Limb (tissue), 2 donors: Measurements from ENCODE around the gene KRTAP5-8.
"Not testable (repeated sequence)": the region's sequence is repeated elsewhere in the genome, so short reads cannot be mapped to it uniquely, and the experiment has no call there.

Source experiments
- DNase-seq, 2 donors: peaks; one replicate each; pipeline ENCODE4 v3.0.0-alpha.2; 2016; ENCODE audit errors: extremely low spot score in 2 of 2

KRTAP5-8 gene

DNA sequence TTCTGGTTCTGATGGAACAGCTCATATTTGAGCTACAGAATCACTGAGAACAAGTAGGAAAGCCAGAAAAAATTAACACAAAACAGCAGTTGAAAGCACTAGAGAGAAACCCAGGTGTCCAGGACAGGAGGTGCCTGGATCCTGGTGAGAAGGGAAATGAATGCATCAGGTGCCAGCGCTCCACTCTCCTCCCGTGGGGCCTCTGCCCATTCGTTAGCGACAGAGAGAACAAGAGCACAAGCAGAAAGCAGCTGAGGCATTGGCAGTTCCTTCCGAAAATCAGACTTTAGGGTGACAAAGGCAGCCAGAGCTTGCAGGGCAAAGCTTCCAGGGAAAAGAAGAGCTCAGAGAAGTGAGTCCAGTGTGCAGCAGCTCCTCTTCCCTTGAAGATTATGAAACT is 30.7 kb upstream of the KRTAP5-8 start:
- no peak for DNase-seq

DNA sequence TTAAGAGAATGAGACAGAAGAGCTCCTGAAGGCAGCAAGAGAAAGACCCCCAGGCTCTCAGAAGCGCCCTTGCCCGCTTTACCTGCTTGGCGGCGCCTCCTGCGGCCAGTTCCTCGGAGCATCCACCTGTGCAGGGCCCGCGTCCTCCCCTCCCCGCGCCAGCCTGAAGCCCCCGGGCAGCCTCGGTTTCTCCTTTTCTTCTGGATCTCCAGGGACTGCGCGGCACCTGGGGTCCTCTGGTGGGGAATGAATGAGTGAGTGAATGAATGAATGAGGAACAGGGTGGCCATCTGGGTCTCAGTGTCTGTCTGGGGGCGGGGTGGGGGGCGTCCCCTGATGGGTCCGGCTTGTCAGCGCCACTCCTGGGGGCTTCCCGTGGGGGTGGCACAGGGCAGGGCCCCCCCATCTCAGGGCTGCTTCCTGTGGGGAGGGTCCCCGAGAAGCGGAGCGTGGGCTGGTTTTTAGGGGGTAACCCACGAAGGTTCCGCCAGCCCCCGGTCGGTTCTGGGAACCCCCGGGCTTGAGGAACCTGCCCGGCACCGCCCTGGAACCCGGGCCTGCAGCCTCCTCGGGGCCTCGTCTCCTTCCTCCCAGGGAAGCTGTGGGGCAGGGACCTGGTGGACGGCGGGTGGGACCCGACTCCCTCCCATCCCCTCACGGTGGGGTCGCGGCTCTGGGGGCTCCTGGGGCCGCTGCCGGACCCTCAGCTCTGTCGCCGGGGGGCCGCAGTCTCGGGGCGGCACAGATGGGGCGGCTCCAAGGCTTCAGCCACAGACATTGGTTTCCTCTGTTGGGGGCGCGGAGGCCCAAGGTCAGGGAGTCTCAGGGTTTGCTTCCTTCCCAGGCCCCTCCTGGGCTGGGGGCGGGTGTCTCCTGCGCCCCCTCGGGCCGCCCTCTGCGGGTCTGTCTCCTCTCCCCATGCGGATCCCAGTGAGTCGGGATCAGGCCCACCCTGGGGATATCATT is 19.0 kb upstream of the KRTAP5-8 start:
- DNase-seq, result no peak

DNA sequence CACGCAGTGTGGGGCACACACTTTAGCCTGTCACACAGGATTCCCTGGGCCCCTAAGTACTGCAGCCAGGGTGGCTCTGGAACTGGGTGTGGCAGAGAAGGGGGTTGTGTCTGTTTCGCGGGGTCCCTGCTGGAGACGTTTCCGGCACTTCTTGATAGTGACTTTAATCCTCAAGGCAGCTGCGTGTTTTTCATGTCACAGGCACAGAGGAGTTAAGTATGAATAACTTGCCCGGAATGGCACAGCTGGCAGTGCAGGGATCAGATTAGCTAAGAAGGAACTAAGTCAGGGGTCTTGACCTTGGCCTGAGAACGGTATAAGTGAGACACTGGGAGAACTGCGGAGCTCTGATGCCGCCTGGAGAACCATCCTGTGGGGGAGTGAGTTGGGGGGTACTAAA is 18.3 kb upstream of the KRTAP5-8 start:
- no peak for DNase-seq

DNA sequence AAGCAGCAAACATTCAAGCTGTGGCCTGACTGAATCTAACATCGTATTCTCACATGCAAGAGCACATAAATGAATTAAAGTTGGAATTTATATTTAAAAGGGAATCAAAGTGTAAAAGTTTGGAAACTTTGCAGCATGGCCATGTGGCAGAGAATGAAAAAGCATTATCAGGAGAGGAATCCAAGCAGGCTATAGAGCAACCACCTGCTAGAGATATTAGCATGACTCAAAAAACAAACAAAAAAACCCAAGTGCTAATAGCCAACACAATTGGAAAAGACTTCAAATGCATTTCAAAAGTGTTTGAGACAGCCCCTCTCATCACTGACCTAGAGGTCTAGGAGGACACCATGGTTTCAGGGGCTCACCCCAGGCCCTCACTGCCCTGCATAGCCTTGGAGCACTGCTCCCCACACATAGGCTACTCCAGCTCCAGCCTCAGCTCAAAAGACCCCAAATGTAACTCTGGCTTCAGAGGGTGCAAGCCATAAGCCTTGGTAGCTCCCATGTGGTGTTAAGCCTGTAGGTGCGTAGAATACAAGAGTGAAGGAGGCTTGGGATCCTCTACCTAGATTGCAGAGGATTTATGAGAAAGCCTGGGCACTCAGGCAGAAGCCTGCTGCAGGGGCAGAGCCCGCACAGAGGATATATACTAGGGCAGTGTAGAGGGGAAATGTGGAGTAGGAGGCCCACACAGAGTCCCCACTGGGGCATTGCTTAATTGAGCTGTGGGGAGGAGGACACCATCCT is 12.5 kb upstream of the KRTAP5-8 start:
- DNase-seq, result no peak

DNA sequence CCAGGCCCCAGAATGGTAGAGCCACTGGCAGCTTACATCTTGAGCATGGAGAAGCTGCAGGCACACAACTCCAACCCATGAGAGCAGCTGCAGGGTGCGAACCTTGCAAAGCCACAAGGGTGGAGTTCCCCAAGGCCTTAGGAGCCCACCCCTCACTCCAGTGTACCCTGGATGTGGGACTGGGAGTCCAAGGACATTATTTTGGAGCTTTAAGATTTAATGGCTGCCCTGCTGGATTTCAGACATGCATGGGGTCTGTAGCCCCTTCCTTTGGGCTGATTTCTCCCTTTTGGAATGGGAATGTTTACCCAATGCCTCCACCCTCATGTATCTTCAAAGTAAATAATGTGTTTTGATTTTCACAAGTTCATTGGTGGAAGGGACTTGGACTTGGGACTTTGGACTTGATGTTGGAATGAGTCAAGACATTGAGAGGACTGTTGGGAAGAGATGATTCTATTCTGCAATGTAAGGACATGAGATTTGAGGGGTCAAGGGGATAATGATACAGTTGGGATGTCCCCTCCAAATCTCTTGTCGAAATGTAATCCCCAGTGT is 11.8 kb upstream of the KRTAP5-8 start:
- DNase-seq, result no peak

DNA sequence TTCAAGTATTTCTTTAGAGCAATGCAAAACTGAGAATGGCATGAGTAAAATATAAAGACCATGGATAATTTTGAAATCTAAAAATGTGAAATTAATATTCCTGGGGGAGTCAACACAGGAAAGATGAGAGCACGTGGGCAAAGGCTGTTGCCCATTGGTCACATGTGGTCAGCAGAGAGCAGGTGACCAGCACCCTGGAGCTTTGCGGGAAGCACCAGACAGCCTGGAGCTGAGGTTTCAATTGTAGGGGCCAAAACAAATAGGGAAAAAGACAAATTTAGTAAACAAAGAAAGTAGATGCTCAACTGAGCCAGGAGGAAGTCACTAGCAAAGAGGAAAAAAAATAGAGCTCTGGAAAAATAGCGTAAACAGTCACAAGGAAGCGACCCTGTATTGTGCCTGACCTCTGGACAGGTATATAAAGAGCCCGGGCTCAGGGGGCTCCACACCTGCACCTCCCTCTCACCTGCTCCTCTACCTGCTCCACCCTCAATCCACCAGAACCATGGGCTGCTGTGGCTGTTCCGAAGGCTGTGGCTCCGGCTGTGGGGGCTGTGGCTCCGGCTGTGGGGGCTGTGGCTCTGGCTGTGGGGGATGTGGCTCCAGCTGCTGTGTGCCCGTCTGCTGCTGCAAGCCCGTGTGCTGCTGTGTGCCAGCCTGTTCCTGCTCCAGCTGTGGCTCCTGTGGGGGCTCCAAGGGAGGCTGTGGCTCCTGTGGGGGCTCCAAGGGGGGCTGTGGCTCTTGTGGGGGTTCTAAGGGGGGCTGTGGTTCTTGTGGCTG is 10.8 kb upstream of the KRTAP5-8 start, which contains the start of gene KRTAP5-7:
TSS of gene KRTAP5-7 (plus strand) at position 472 of the 780 bp plus-strand sequence. CDS start at position 506, 34 bp downstream.
- not testable (repeated sequence) for DNase-seq

DNA sequence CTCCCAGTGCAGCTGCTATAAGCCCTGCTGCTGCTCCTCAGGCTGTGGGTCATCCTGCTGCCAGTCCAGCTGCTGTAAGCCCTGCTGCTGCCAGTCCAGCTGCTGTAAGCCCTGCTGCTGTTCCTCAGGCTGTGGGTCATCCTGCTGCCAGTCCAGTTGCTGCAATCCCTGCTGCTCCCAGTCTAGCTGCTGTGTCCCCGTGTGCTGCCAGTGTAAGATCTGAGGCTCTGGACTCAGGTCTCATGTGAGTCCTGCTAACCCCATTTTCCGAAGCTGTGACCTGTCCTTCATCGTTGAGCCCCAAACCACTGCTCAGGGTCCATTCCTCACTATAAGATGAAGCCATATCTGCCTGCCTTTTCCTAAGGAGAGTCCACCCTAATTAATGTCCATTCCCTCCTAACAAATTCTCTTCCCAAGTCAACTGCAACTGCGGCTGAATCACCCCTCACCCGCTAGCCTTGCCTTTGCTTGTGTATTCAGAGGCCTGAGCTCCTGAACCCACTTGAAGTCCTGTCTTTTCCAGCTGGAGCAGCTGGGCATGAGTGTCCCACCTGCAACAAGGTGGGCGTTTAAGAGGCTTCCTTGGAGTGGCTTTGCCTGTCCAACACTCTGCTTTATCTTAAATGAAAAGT is 10.1 kb upstream of the KRTAP5-8 start:
- no peak for DNase-seq

DNA sequence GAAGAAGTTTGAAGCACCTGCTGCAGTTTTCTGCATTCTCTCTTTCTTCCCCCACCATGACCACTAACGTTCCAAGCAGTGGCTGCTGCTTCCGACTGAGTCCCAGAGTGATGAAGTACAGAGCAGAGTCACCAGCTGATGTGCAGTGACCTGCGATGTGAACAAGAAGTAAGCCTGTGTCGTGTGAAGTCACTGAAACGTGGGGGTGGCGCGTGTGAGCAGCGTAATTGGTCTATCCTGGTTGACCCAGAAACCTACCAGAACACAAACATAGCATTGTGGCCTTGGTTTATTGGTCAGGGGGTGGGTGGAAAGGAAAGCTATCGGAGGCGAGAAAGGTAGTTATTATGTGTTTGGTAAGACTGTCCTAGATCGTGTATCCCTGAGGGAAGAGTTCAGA is 7.2 kb upstream of the KRTAP5-8 start:
- DNase-seq, result no peak

DNA sequence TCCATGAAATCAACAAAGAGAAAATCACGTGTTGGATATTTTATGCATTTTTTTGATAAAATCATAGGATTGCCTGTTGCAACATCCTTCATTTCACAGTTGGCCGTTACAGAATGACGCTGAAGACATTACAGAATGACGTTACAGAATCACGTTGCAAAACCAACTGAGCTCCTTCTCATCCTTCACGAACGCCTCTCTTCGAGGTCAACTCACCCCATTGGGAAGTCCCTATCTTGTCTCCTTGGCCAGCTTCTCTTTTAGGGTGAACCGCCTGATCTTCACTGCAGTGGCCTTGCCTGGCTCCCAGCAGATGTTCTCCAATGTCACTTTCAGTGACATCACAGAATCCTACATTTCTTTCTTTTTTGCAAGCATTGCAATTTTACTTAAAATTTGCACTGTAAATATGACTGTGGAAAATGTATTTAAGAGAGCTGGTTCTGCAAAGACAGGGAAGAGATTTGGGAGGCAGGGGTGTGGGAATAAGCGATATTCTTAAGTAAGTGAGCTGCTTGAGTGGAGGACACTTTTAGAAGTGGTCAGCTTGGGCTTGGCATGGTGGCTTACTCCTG is 5.7 kb upstream of the KRTAP5-8 start:
- no peak for DNase-seq

DNA sequence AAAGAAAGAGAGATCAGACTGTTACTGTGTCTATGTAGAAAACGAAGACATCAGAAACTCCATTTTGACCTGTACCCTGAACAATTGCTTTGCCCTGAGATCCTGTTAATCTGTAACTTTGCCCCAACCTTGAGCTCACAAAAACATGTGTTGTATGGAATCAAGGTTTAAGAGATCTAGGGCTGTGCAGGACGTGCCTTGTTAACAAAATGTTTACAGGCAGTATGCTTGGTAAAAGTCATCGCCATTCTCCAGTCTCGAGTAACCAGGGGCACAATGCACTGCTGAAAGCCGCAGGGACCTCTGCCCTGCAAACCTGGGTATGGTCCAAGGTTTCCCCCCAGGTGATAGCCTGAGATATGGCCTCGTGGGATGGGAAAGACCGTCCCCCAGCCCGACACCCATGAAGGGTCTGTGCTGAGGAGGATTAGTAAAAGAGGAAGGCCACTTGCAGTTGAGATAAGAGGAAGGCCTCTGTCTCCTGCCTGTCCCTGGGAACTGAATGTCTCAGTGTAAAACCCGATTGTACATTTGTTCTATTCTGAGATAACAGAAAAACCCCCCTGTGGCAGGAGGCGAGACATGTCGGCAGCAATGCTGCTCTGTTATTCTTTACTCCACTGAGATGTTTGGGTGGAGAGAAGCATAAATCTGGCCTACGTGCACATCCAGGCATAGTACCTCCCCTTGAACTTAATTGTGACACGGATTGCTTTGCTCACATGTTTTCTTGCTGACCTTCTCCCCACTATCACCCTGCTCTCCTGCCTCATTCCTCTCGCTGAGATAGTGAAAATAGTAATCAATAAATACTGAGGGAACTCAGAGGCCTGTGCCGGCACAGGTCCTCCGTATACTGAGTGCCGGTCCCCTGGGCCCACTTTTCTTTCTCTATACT is 2.9 kb upstream of the KRTAP5-8 start:
- DNase-seq, result not testable (repeated sequence)

DNA sequence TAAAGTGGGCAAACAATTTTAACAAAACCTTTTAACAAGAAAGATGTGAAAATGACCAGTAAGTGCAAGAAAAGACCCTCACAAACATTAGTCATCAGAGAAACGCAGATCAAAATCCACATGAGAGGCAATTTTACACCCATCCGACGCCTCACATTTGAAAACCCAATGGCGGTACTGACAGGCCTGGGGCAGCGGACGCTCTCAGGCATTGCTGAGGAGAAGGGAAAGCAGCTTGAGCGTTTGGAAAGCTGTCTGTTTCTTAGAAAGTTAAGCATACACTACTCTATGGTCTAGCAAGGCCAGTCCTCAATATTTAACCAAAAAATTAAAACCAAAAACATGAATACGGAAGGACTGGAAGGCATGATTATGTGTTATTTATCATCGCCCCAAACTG is 2.0 kb upstream of the KRTAP5-8 start:
- DNase-seq, result no peak

DNA sequence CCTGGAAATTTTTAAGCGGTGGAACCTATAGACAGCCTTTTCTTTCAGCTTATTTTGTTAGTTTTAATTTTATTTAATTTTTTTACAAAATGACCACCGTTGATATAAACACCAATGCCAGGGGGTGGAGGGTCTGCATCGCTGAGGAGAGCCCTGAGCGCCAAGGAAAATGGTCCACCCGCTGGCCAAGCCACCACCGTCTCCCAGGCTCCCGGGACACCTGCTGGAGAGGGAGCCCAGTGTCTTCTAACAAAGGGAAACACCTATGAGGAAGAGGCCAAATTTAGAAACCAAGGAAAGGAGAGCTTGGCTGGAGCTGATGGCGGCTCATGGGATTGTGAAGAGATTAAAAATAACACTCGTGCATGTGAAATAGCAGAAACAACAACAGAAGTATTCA is 288 bp upstream of the KRTAP5-8 start:
- DNase-seq, result no peak

DNA sequence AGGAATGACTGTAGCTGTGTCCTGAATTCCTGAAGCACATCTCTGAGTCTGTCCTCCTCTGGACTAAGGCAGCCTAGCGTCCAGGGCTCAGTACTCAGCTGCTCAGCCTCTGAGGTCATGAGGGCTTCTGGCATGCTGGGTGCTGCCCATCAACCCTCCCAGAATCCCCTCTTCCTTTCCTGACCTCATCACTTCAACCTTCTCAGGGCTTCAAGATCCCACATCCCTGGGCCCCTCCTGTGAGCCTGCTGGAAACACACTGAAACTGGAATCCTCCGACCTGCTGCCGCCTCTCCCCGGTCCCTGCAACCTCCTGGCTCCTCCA is 803 bp downstream of the KRTAP5-8 start:
- DNase-seq, result no peak

DNA sequence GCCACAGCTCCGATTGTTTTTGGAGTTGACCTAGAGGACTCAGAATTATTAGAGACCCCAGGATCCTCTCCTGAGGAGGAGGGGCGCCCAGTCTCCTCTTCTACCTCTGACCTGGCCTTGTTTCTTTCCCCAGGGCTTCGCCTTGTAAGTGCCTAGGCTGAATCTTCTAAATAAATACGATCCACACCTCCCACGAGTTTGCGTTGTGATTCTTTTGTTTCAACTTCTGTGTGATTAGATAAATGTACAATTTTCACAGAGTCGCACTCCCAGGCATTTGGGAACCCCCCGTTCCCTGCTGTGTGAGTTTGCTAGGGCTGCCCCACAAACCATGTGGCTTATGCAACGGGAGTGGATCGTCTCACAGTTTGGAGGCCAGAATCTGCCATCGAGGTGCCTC is 1.2 kb downstream of the KRTAP5-8 start:
- no peak for DNase-seq

DNA sequence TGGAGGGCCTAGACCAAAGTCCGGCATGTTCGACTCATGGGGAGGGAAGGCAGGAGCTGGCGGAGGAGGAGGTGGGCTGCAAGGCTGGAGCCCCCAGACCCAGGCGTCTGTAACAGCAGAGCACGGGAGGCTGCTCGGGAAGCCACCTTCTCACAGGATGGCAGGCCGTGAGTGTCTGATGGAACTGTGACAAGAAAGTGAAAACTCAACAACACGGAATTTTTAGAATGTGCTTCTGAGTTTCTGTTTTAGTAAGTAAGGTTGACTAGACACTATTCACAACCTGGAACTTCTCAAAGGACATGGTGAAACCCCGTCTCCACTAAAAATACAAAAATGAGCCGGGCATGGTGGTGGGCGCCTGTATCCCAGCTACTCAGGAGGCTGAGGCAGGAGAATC is 2.1 kb downstream of the KRTAP5-8 start:
- DNase-seq, result not testable (repeated sequence)

DNA sequence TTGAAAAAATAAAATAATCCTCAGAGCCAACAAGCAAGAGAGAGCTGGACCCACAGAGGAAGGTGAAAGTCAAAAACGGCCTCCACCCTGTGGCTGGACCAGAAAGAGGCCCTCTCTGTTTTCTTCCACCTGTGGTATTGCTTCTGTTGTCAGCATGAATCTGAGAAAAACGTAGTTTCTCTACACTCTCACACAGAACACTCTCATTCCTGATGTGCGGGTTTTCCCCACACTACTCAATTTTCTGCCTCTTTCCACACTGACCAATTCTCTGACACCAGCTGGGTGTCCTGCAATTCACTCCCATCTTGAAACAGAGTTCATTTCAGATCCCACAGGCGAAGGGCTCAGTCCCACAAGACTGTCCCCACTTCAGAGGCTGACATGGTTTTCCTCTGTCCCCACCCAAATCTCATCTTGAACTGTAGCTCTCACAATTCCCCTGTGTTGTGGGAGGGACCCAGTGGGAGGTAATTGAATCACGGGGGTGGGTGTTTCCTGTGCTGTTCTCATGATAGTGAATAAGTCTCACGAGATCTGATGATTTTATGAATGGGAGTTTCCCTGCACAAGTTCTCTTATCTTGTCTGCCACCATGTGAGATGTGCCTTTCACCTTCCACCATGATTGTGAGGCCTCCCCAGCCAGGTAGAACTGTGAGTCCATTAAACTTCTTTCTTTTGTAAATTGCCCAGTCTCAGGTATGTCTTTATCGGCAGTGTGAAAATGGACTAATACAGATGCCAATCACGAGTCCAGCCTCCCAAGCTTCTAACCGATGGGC is 2.9 kb downstream of the KRTAP5-8 start:
- not testable (repeated sequence) for DNase-seq

DNA sequence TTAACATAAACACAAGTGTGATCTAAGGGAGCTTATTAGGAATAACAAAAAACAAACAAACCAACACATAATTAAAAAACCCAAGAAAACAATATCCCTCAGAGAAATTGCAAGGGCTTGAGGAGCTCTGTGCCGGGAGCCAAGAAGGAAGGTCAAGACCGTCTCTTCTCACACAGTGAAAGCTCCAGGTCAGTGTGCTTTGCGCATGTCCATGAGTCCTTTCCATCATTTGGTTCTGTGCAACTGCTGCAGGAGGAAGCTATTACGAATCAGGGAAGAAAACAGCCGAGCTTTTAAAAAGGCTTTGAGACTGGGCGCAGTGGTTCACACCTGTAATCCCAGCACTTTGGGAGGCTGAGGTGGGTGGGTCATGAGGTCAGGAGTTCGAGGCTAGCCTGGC is 4.6 kb downstream of the KRTAP5-8 start:
- DNase-seq, result no peak

DNA sequence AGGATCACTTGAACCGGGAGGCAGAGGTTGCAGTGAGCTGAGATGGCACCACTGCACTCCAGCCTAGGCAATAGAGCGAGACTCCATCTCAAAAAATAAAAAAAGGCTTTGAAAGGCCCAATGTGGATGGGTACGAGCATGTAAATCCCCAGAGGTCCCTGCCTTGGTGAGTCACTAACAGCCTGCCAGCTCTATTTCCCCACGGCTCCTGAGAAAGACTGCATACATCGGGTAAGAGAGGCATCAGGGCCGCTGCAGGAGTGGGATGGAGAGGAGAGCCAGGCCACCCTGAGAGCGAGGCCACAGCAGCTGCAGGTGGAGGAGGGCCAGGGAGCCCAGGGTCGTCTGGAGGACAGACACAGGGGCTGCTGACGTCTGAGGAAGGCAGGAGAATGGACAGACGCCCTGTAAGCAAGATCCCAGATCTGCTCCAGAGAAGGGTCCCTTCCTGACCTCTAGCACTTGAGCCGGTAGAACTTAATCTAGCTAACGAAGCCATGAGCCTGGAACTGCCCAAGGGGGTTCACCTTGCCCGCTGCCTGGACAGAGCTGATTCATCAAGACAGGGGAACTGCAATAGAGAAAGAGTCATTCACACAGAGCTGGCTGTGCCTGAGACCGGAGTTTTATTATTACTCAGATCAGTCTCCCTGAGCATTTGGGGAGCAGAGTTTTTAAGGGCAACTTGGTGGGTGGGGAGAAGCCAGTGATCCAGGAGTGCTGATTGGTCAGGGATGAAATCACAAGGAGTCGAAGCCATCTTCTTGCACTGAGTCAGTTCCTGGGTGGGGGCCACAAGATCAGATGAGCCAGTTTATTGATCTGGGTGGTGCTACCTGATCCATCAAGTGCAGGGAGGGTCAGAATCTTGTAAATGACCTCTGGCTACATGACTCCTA is 5.3 kb downstream of the KRTAP5-8 start:
- DNase-seq, result no peak
